Astrocyte (in vitro differentiated cells and primary cell): ENCODE data around the gene TRMT2A.
A peak's percentile ranks its signal among the peaks of the same experiment; 100 is the strongest.

Source experiments
- CTCF ChIP-seq: IDR thresholded peaks from 2 replicates; pipeline ENCODE4 v1.5.1; 2011; ENCODE audit warnings: low read depth, mild to moderate bottlenecking, inconsistent platforms, low read length, moderate library complexity; ENCODE audit not compliant: insufficient read depth
- EZH2 ChIP-seq: IDR thresholded peaks from 2 replicates; pipeline ENCODE4 v1.6.1; 2012; ENCODE audit warnings: mild to moderate bottlenecking, low read length, inconsistent platforms; ENCODE audit not compliant: insufficient read depth

GRCh38 chr22:20128902-20129746, 12.1 kb upstream of the TRMT2A start:
- TF ChIP-seq CTCF (peak; percentile 14), EZH2 (no peak)
